OCI-LY1 (cell line): Measurements from ENCODE around the gene ATP8B3.

ENCODE experiments used
- H2AFZ ChIP-seq: fragments of 200-600 bp; sonication (generic), shearing (Covaris generic); 2 replicates; pipeline ENCODE4 v1.6.0; 2014; ENCODE audit warnings: antibody characterized with exemption, mild to moderate bottlenecking, low read length
- H3F3A ChIP-seq: fragments of 200-600 bp; sonication (generic), shearing (Covaris generic); 2 replicates; pipeline ENCODE4 v1.6.0; 2014; ENCODE audit warnings: mild to moderate bottlenecking, antibody characterized with exemption, low read length, moderate library complexity; ENCODE audit not compliant: insufficient read depth
- H3K27ac ChIP-seq: fragments of 200-600 bp; sonication (generic); 2 replicates; pipeline ENCODE4 v1.5.1; 2014; ENCODE audit warnings: low read length, mixed run types, mild to moderate bottlenecking, low read depth; ENCODE audit not compliant: poor library complexity, severe bottlenecking
- H3K27me3 ChIP-seq: fragments of 200-600 bp; sonication (generic); 2 replicates; pipeline ENCODE4 v1.6.0; 2014; ENCODE audit warnings: antibody characterized with exemption, mild to moderate bottlenecking, low read length, moderate library complexity; ENCODE audit not compliant: insufficient read depth
- H3K36me3 ChIP-seq: fragments of 200-600 bp; sonication (generic); 2 replicates; pipeline ENCODE4 v1.6.1; 2014; ENCODE audit warnings: mild to moderate bottlenecking, antibody characterized with exemption, low read length, moderate library complexity, mixed read lengths; ENCODE audit not compliant: insufficient read depth
- H3K4me1 ChIP-seq: fragments of 200-600 bp; sonication (generic); 2 replicates; pipeline ENCODE4 v1.5.1; 2014; ENCODE audit warnings: mild to moderate bottlenecking, low read length, moderate library complexity; ENCODE audit not compliant: insufficient read depth, severe bottlenecking
- H3K4me2 ChIP-seq: fragments of 200-600 bp; sonication (generic), shearing (Covaris generic); 2 replicates; pipeline ENCODE4 v1.6.1; 2014; ENCODE audit warnings: low read length
- H3K4me3 ChIP-seq: fragments of 200-600 bp; sonication (generic); 2 replicates; pipeline ENCODE4 v1.5.1; 2014; ENCODE audit warnings: low read length, low read depth, mild to moderate bottlenecking, mixed read lengths; ENCODE audit not compliant: poor library complexity, severe bottlenecking
- H3K79me2 ChIP-seq: fragments of 200-600 bp; shearing (Covaris generic); 2 replicates; pipeline ENCODE4 v1.6.1; 2016; ENCODE audit warnings: mixed run types, low read length, mixed read lengths; ENCODE audit not compliant: insufficient read depth
- H3K9ac ChIP-seq: fragments of 200-600 bp; sonication (generic), shearing (Covaris generic); 2 replicates; pipeline ENCODE4 v1.6.1; 2014; ENCODE audit warnings: mild to moderate bottlenecking, low read length, mixed read lengths
- H3K9me2 ChIP-seq: fragments of 200-600 bp; sonication (generic), shearing (Covaris generic); 2 replicates; pipeline ENCODE4 v1.6.1; 2014; ENCODE audit warnings: low read depth, mild to moderate bottlenecking, low read length, mixed read lengths
- H3K9me3 ChIP-seq: fragments of 200-600 bp; shearing (Covaris generic); 2 replicates; pipeline ENCODE4 v1.6.1; 2014; ENCODE audit warnings: low read length, mixed read lengths
- H4K20me1 ChIP-seq: fragments of 200-600 bp; sonication (generic), shearing (Covaris generic); 2 replicates; pipeline ENCODE4 v1.6.0; 2016; ENCODE audit warnings: mild to moderate bottlenecking, low read length; ENCODE audit not compliant: insufficient read depth
- EZH2 ChIP-seq: fragments of 200-600 bp; sonication (generic), shearing (Covaris generic); IDR thresholded peaks from 2 replicates; pipeline ENCODE4 v1.8.0; 2017; ENCODE audit warnings: borderline replicate concordance, mixed run types, mild to moderate bottlenecking, antibody characterized with exemption, low read length, moderate library complexity, mixed read lengths
- TF ChIP-seq, protein P1 (sequence below): fragments of 200-600 bp; sonication (generic), shearing (Covaris generic); IDR thresholded peaks from 2 replicates; pipeline ENCODE4 v1.5.1; 2017; ENCODE audit warnings: mild to moderate bottlenecking, antibody characterized with exemption, low read length, moderate library complexity, mixed read lengths

The ATP8B3 gene

DNA sequence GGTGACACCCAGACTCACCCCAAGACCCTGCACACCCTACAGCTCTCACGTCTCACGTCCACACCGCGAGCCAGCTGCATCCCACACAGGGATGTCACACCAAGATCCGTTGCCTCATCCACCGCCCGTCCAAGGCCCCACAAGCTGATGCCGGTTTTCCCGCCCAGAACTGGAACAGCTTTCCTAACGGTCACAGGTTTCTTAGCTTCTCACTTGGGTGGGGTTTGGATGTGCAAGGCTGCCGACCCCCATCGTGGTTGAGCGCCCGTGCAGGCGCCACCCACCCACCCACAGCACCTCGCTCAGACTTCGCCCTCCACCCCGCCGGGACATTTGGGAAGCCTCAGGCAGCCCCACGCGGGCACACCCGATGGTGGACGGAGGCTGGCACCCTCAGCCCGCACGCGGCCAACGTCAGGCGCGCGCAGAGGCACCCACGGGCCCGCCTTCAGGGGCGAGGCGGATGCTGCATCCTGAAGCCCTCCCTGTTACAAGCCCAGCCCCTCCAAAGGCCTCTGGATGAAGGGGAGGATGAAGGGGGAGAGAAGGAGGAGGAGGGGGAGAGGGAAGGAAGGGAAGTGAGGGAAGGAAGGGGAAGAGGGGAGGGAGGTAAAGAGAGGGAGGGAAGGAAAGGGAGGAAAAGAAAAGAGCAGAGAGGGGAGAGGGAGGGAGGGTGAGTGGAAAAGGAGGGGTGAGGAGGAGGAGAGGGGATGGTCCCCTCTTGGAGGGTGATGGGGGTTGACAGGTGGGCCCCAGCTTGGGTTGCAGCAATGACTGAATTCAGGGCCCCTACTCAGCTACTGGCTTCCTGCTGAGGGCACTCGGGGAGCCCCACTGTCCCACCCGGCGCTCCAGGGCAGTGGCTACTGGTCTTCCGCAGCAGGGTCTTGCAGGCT lies 45.9 kb downstream of the ATP8B3 start:
- no peak overlapping the region for H2AFZ ChIP-seq
- no peaks in the 10 kb centered on the region for H3K4me1 ChIP-seq
- TF ChIP-seq, protein P1, sequence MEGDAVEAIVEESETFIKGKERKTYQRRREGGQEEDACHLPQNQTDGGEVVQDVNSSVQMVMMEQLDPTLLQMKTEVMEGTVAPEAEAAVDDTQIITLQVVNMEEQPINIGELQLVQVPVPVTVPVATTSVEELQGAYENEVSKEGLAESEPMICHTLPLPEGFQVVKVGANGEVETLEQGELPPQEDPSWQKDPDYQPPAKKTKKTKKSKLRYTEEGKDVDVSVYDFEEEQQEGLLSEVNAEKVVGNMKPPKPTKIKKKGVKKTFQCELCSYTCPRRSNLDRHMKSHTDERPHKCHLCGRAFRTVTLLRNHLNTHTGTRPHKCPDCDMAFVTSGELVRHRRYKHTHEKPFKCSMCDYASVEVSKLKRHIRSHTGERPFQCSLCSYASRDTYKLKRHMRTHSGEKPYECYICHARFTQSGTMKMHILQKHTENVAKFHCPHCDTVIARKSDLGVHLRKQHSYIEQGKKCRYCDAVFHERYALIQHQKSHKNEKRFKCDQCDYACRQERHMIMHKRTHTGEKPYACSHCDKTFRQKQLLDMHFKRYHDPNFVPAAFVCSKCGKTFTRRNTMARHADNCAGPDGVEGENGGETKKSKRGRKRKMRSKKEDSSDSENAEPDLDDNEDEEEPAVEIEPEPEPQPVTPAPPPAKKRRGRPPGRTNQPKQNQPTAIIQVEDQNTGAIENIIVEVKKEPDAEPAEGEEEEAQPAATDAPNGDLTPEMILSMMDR, result no peak
- TF ChIP-seq EZH2, result no peak
- H3K79me2 ChIP-seq, result no peaks in the 10 kb centered on the region
- no peak overlapping the region for H3K4me2 ChIP-seq
- no peak overlapping the region for H3K4me3 ChIP-seq
- no peaks in the 10 kb centered on the region for H3K9me2 ChIP-seq
- H3K27me3 ChIP-seq, result peaks cover 10% of the 10 kb centered on the region; the same call in 1 of the 2 replicates
- H3K9ac ChIP-seq, result no peak overlapping the region
- H3K9me3 ChIP-seq, result peaks cover 7% of the 10 kb centered on the region
- no peak overlapping the region for H3K27ac ChIP-seq
- H3F3A ChIP-seq, result no peaks in the 10 kb centered on the region
- no peaks in the 10 kb centered on the region for H3K36me3 ChIP-seq
- H4K20me1 ChIP-seq, result no peaks in the 10 kb centered on the region

DNA sequence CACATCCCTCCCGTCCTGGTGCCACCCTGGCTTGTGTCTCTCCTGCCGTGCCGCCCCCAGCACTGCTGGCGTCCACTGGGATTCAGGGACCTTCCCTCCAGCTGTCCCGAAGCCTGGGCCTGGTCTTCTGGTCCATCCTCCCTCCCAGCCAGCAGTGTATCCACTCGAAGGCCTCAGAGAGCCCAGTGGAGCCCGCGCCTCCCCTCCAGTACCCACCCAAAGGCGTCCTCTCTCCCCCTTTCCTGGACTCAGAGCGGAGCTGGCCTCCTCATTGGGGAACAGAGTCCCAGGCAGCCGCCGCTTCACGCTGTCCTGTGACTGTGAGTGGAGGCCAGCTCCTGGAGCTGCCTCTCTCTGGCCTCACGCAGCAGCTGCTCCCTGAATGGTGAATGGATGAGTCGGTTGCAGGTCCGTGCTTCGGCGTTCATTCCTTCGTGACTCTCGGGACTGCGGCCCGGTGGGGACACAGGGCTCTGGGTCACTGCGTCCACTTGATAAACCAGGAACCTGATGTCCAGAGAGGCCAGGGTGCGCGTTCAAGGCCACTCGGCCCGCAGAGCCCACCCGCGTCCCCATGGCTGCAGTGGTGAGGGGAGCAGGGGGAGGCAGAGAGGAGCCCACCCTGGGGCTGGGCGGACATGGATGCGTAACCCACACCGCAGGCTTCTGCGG lies 46.7 kb downstream of the ATP8B3 start:
- Histone ChIP-seq H3K9me3 (no peaks in the 10 kb centered on the region), H3K9me2 (no peaks in the 10 kb centered on the region), H3K9ac (no peak overlapping the region), H3K36me3 (no peaks in the 10 kb centered on the region), H3K4me3 (no peak overlapping the region), H3K27ac (no peak overlapping the region), H2AFZ (no peak overlapping the region), H3K4me1 (no peaks in the 10 kb centered on the region), H3K79me2 (no peaks in the 10 kb centered on the region), H4K20me1 (no peaks in the 10 kb centered on the region), H3F3A (no peaks in the 10 kb centered on the region), H3K4me2 (no peak overlapping the region), H3K27me3 (peaks cover 4% of the 10 kb centered on the region; the same call in 1 of the 2 replicates)
- no peak for TF ChIP-seq EZH2
- TF ChIP-seq, protein P1, result no peak

DNA sequence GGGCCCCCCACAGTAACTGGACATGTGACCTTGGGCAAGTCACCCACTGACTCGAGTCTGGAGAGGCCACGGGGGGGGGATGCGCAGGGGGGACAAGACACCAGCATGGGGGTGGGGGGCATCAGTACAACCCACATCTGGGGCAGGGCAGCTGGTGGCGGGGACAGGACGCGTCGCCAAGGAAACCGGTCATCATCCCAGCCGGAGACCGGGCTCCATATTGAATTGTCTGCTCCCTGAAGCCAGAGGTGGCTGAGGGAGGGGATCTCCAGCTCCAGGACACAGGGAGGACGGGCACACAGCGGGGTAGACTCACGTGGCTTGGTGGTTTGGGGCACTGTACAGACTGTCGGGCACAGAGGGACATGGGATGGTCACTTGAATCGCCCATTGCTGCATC lies 47.3 kb downstream of the ATP8B3 start:
- H4K20me1 ChIP-seq, result no peaks in the 10 kb centered on the region
- H3K4me1 ChIP-seq, result no peaks in the 10 kb centered on the region
- H3K9ac ChIP-seq, result no peak overlapping the region
- H3K9me3 ChIP-seq, result no peaks in the 10 kb centered on the region
- no peak overlapping the region for H3K4me3 ChIP-seq
- peaks cover 4% of the 10 kb centered on the region; the same call in 1 of the 2 replicates for H3K27me3 ChIP-seq
- H3K27ac ChIP-seq, result no peak overlapping the region
- H3K36me3 ChIP-seq, result no peaks in the 10 kb centered on the region
- no peak overlapping the region for H2AFZ ChIP-seq
- H3K9me2 ChIP-seq, result no peaks in the 10 kb centered on the region
- no peak overlapping the region for H3K4me2 ChIP-seq
- TF ChIP-seq, protein P1, result no peak
- H3F3A ChIP-seq, result no peaks in the 10 kb centered on the region
- no peaks in the 10 kb centered on the region for H3K79me2 ChIP-seq
